Measurements from ENCODE around the gene AK2.

GRCh38 chr1:33003657-33004056 lies 33.0 kb downstream of the AK2 start:
- no peak for TF ChIP-seq POLR2A (IDR thresholded peaks at IDR 0.05)
- no peak for TF ChIP-seq CTCF (IDR thresholded peaks at IDR 0.05)
